Amniotic epithelial cell (primary cell): ENCODE data around the gene HBG2.
"Not testable (repeated sequence)": the region's sequence is repeated elsewhere in the genome, so short reads cannot be mapped to it uniquely, and the experiment has no call there.

Experiments
- DNase-seq: peaks from one replicate; pipeline ENCODE4 v3.0.0-alpha.2; 2010; ENCODE audit warnings: low read depth

HBG2 gene

DNA sequence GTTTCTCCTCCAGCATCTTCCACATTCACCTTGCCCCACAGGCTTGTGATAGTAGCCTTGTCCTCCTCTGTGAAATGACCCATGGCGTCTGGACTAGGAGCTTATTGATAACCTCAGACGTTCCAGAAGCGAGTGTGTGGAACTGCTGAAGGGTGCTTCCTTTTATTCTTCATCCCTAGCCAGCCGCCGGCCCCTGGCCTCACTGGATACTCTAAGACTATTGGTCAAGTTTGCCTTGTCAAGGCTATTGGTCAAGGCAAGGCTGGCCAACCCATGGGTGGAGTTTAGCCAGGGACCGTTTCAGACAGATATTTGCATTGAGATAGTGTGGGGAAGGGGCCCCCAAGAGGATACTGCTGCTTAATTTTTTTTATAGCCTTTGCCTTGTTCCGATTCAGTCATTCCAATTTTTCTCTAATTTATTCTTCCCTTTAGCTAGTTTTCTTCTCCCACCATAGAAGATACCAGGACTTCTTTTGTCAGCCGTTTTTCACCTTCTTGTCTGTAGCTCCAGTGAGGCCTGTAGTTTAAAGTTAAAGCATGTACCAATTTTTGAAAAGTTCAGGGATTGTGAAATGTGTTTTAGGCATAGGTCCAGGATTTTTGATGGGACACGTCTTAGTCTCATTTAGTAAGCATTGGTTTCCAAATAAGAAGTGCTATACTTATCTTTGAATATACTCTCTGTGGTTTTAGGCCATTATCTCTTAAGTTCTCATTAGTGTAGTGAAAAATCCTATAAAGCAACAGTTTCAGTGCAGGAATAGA, at the start of gene HBG2:
Gene HBG2, minus strand, starts transcription at position 136 of the 768 bp plus-strand sequence. Its CDS starts 53 bp downstream, at position 83.
- peak; percentile 28 for DNase-seq

DNA sequence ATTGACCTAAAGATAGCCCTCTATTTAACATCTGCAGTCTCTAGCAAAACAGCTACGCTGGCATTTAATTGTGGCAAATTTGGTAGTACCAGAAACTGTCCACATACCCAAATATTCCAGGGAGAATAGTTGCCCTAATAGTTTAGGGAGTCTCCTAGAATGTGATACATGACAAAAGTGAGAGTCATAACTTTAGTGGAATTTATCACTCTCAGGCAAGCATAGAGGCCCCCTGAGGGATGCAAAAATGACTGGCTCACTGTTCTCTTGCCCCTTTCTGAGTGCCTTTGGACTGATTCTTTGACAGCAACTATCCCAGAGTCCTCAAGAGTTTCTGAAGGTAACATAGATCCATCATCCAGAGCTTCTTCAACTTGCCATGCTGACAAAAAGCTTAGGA, 49.5 kb upstream of the HBG2 start:
- no peak for DNase-seq

DNA sequence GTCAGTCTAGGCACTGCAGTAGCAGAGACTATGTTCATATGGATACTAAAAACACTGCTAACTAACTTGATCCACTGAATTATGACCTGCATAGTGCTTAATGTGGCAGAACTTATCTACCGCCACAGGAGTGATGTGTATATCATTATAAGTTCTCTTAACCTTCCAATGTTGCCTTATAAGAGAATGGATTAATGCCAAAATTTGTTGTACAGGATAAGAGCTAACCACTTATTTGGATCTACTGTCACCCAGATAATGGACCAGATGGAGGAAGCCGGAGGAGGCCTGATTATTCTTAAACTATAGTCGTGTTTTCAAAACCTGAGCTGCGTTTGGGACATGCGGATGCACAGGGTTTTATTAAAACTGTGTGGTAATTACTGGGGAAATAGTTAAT, 49.0 kb upstream of the HBG2 start:
- DNase-seq, result no peak

DNA sequence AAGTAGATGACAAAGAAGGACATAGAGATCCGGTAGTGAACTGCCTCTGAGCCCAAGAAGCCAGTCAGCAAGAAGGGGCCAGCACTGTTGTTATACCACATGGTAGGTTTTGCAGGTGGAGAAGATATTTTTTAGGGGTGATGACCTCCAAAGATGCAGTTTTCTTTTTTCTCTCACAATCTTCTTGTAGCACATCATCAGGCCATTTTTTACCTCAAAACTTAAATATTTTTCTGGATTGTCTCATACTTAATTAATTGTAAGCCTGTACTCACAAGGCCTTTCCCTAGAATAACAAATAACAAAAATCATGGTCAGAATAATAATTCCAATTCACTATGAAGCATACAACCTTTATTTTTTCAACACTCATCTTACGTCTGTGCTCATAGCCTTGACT, 47.3 kb upstream of the HBG2 start, which contains the start of gene OR51B4:
Gene OR51B4, minus strand, starts transcription at position 101 of the 400 bp plus-strand sequence. Its CDS starts 0 bp downstream, at position 101.
- DNase-seq, result no peak

DNA sequence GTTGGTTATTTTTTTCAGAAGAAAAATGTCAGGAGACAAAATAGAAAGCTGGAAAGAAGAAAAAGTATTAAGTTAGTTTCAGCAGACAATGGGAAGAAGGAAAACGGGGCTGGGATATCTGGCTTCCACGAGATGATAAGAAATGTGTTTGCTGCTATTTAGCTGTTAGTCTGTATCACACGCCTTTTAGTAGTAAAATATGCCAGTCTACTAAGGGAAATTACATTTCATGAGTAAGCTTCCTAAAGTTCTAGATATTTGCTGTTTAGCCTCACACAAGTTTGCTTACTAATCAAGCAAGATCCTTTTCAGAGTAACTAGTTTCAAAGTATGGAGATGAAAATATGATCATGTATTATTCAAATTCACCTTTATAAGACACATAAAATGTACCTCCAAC, 45.7 kb upstream of the HBG2 start:
- DNase-seq, result no peak

DNA sequence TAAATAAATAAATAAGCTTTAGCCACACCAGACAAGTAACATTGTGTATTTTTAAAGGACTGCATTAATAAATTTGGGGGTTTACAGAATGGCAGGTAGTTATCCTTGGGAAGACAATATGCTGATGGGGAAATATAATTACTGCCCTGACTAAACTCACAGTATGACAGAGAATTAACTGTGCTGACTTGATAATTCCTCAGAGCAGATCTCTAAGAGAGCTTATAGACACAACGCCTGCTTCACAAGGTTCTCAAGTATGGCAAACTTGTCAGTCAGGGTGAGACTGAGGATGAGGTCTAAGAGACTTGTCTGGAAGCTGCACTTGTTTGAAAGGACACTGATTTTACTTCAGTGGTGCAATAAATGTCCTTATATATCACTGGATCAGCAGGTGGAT, 43.9 kb upstream of the HBG2 start:
- no peak for DNase-seq

DNA sequence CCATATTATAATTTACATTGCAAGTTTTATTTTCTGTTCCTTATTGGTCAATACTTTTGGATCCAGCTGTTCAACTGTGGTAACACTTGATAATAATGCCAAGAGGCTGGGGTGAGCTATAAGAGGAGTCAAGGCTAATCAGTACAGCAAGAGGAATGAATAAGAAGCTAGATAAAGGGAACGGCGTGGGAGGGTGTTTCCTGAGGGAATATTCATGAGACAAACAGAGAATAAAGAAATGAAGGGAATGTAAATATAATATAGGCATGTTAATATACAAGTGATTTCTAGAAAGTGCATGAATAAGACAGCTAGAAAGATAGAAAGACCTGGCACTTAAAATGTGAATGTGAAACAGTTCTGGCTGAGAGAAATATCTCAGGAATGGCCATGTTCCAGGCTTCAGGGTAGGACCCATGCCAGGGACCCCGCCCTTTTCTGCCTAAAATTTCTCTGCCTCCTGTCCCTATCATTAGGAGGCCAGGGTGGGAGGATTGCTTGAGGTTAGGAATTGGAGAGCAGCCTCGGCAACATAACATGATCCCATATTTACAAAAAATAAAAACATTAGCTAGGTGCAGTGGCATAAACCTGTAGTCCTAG, 43.2 kb upstream of the HBG2 start:
- peak; percentile 34 for DNase-seq

DNA sequence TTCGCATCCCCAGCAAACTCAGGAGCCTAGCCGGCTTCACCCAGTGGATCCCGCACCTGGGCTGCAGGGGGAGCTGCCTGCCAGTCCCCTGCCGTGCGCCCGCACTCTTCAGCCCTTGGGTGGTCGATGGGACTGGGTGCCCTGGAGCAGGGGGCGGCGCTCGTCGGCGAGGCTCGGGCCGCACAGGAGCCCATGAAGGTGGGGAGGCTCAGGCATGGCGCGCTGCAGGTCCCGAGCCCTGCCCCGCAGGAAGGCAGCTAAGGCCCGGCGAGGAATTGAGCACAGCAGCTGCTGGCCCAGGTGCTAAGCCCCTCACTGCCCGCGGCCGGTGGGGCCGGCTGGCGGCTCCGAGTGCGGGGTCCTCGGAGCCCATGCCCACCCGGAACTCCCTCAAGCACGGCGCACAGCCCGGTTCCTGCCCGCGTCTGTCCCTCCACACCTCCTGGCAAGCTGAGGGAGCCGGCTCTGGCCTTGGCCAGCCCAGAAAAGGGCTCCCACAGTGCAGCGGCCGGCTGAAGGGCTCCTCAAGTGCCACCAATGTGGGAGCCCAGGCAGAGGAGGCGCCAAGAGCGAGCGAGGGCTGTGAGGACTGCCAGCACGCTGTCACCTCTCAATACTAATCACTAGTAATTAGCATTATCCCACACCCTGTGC, 39.9 kb upstream of the HBG2 start:
- not testable (repeated sequence) for DNase-seq

DNA sequence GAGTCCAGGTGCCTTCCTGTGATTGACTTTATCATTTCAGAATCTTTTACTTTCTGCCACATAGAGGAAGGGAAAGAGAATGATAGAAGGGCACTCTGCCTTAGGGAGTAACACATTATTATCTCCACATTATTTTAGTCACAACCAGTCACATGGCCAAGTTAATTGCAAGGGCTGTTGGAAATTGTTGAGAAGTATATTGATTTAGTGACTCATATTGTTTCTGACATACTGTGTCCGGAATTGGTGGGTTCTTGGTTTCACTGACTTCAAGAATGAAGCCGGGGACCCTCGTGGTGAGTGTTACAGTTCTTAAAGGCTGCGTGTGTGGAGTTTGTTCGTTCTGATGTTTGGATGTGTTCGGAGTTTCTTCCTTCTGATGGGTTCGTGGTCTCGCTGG, 38.4 kb upstream of the HBG2 start:
- no peak for DNase-seq

DNA sequence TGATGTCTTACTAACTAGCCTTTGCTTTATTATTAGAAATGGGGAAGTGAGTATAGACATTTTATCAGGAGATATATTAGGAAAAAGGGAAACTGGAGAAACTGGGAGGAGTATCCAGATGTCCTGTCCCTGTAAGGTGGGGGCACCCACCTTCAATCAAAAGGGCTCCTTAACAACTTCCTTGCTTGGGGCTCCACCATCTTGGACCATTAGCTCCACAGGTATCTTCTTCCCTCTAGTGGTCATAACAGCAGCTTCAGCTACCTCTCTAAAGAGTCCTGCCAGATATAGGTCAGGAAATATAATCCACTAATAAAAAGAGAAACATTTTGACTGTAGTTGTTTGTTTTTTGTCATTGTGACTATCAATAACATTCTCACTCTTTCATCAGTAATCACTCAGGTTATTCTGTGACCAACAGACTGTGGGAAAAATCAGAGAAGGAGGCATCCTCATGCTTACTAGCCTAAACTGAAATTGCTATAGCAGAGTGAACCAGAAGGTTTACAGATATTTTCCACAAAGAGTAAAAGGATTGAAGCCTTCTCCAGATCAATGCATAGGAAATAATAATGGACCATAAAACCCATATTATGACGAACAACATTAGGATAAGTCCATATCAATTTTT, 36.7 kb upstream of the HBG2 start:
- DNase-seq, result peak; percentile 61

DNA sequence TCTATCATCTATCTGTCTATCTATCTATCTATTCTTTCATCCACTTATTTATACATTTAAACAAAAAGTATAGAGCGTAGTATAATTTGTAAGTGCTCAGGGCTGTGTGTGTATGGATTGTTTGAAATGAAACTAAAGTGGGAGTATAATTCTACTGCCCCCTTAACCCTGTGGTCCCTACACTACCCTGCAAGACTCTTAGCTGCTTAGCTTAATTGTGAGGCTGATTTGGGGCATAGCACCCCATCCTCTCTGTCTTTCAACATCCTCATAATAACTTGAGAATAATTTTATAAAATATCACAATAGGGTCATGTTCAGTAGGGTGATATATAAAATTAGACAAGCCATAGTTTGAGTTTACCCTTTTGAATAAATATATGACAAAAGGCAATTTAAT, 35.5 kb upstream of the HBG2 start:
- DNase-seq, result no peak

DNA sequence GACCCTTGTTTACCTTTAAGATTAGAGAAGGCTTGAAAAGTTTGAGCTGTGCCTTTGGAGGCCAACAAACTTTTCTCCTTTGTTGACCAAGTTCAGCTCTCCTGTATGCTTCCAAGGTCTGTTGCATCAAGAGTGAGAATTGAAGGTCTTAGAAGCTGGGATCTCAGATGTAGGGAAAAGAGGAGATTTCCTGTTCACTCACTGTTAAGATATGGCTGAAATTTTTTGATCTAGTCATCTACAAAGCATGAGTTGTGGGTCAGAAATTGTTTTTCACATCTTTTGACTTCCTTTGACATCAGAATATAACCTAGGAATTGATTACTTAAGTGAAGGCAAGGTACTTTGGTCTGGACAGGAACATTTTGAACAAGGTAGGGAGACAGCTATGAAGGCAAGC, 35.1 kb upstream of the HBG2 start:
- peak; percentile 28 for DNase-seq

DNA sequence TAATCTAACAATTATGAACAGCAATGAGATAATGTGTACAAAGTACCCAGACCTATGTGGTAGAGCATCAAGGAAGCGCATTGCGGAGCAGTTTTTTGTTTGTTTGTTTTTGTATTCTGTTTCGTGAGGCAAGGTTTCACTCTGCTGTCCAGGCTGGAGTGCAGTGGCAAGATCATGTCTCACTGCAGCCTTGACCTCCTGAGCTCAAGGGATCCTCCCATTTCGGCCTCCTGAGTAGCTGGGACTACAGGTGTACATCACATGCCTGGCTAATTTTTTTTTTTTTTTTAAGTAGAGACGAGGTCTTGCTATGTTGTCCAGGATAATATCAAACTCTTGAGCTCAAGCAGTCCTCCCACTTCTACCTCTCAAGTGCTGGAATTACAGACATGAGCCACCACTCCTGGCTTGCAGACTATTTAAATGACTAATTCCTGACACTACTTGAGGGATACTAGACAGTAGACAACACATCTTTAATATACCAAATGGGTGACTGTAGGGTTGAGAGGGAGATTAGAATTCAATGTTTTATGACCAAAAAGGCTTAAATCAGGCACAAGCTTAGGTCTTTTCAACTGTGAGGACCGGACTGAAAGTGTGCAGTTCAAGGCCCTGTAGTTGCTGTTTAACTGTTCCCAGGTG, 34.4 kb upstream of the HBG2 start:
- no peak for DNase-seq

DNA sequence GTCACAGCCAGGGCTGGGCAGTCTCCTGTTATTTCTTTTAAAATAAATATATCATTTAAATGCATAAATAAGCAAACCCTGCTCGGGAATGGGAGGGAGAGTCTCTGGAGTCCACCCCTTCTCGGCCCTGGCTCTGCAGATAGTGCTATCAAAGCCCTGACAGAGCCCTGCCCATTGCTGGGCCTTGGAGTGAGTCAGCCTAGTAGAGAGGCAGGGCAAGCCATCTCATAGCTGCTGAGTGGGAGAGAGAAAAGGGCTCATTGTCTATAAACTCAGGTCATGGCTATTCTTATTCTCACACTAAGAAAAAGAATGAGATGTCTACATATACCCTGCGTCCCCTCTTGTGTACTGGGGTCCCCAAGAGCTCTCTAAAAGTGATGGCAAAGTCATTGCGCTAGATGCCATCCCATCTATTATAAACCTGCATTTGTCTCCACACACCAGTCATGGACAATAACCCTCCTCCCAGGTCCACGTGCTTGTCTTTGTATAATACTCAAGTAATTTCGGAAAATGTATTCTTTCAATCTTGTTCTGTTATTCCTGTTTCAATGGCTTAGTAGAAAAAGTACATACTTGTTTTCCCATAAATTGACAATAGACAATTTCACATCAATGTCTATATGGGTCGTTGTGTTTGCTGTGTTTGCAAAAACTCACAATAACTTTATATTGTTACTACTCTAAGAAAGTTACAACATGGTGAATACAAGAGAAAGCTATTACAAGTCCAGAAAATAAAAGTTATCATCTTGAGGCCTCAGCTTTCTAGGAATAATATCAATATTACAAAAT, 33.7 kb upstream of the HBG2 start:
- peak; percentile 44 for DNase-seq

DNA sequence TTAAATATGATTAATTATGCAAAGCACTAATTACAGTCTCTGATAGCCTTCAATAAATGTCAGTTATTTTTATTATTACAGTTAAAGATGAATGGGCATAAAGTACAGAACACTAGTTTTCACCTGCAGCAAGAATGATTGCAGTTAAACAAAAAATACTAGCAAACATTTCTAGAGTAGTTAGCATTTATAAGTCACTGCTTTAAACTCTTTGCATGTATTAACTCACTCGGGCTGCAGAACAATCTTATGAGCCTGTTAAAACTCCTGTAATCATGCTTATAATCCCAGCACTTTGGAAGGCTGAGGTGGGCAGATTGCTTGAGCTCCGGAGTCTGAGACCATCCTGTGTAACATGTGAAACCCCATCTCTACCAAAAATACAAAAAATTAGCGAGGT, 32.3 kb upstream of the HBG2 start:
- DNase-seq, result no peak

DNA sequence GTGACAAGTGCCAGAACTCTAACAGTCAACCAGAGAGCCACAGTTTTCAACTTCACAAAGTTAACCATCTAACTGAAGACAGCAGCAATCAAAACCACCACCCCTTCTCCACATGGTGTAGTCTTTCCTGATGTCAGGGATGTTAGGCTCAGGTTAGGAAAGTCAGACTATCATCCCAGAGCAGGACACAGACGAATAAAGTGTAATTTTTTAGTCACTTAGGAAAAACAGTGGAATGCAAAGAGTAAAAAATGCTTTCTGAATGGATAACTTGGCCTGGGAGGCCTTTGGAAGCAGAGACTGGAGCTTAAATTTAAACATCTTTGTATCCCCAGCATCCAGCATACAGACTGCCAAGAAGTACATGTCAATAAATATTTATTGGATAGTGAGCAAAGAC, 31.8 kb upstream of the HBG2 start:
- no peak for DNase-seq

DNA sequence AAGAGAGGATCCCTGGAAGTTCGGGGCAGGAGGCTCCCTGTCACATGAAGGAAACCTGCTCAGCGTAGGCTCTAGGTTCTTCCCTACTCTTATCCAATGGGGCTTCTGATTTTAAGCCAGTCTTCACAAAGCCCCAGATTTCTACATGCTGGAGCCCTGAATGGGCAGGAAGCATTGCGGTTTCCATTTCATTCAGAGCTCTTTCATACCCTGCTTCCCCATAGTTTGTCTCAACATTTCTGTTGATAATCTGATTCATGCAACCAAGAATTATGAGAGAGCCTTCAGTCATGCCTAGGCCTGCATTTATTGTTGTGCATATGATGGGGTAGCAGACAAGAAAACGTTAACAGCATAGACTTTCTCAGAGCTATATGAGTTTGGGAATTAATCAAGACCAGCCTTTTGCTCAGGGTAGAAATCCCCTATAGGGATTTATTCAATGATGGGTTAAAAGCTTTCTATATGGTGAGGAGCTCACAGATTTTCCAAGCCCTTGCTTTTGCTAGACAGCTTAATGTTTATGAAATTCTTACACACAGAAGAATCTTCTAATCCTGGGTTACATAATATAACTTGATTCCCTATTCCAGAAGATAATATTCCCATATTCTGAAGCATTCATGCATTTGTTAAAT, 31.2 kb upstream of the HBG2 start:
- DNase-seq, result no peak

DNA sequence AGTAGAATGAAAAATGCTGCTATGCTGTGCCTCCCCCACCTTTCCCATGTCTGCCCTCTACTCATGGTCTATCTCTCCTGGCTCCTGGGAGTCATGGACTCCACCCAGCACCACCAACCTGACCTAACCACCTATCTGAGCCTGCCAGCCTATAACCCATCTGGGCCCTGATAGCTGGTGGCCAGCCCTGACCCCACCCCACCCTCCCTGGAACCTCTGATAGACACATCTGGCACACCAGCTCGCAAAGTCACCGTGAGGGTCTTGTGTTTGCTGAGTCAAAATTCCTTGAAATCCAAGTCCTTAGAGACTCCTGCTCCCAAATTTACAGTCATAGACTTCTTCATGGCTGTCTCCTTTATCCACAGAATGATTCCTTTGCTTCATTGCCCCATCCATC, 30.1 kb upstream of the HBG2 start:
- no peak for DNase-seq

DNA sequence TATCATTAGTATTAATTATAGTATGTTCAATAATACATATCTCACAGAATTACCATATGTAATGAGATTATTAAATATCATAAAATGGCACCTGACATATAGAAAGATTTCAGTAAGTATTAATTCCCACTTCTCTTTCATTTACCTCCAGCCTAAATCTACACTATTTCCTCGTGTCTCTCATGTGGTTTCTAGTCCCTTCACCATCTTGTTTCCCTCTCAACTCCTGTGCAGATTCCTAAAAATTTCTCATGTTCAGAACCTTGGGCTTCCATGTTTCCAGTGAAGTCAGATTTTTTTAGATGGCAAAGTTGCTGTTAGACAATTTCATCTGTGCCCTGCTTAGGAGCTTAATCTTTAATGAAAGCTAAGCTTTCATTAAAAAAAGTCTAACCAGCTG, 29.3 kb upstream of the HBG2 start:
- no peak for DNase-seq

DNA sequence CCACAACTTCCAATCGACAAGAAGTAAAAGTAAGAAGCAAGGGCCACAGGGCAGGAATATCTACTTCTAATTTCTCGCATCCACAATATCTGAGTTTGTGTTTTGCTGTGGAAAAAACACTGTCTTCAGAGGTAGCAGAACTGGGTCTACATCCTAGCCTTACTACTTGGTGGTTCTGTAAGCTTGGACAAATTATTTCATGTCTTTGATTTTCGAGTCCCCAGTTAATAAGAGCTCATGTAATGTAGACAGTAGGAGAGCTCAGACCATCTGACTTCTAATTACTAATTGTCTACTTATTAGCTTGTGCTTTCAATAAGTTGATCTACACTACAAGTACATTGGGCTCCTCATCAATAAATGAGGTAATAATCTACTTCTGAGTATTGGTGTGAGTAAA, 28.5 kb upstream of the HBG2 start:
- no peak for DNase-seq

DNA sequence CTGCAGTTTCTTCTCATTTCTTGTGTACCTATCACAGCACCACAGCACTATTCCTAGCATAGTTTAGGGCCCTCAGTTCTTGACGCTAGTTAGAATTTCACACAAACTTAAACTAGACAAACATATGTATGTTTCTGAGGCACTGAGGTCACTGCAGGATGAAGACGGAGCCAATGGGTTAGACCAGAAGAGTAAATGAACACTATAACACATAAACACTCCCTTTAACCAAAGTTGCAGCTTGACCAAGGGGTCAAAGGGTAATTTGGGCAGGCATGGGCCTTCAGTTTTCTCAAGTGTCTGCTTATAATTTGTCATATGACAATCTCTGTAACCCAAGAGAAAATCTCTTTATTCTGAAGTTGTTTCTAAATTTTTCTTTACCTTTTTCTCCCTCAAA, 28.0 kb upstream of the HBG2 start:
- no peak for DNase-seq
